Measurements from ENCODE around the gene AGBL4.

AGBL4 gene

GRCh38 chr1:48761986-48762385, 1261.8 kb downstream of the AGBL4 start:
- no peak for DNase-seq (ENCODE audit: low spot score)

- DNase-seq (ENCODE audit: low spot score): no peak
Measured at GRCh38 chr1:48761411-48761810, 1262.3 kb downstream of the AGBL4 start.

GRCh38 chr1:48760857-48761256, 1262.9 kb downstream of the AGBL4 start:
- no peak for DNase-seq (ENCODE audit: low spot score)

- DNase-seq (ENCODE audit: low spot score): no peak
Measured at GRCh38 chr1:48758976-48759375, 1264.8 kb downstream of the AGBL4 start.

GRCh38 chr1:48757363-48757762, 1266.4 kb downstream of the AGBL4 start:
- no peak for DNase-seq (ENCODE audit: low spot score)

- DNase-seq (ENCODE audit: low spot score): no peak
Measured at GRCh38 chr1:48756683-48757316, 1267.0 kb downstream of the AGBL4 start.

- no peak for DNase-seq (ENCODE audit: low spot score)
Measured at GRCh38 chr1:48753293-48753692, 1270.5 kb downstream of the AGBL4 start.

GRCh38 chr1:48750109-48750508, 1273.6 kb downstream of the AGBL4 start:
- DNase-seq (ENCODE audit: low spot score): no peak

- DNase-seq (ENCODE audit: low spot score): no peak
Measured at GRCh38 chr1:48749068-48749467, 1274.7 kb downstream of the AGBL4 start.

- no peak for DNase-seq (ENCODE audit: low spot score)
Measured at GRCh38 chr1:48746906-48747305, 1276.8 kb downstream of the AGBL4 start.

- no peak for DNase-seq (ENCODE audit: low spot score)
Measured at GRCh38 chr1:48744032-48744431, 1279.7 kb downstream of the AGBL4 start.

GRCh38 chr1:48743480-48743879, 1280.3 kb downstream of the AGBL4 start:
- DNase-seq (ENCODE audit: low spot score): no peak

GRCh38 chr1:48741380-48741779, 1282.4 kb downstream of the AGBL4 start:
- no peak for DNase-seq (ENCODE audit: low spot score)

- no peak for DNase-seq (ENCODE audit: low spot score)
Measured at GRCh38 chr1:48740621-48741020, 1283.1 kb downstream of the AGBL4 start.

- DNase-seq (ENCODE audit: low spot score): no peak
Measured at GRCh38 chr1:48739091-48739490, 1284.7 kb downstream of the AGBL4 start.

GRCh38 chr1:48738356-48738755, 1285.4 kb downstream of the AGBL4 start:
- no peak for DNase-seq (ENCODE audit: low spot score)

- DNase-seq (ENCODE audit: low spot score): no peak
Measured at GRCh38 chr1:48735796-48736195, 1288.0 kb downstream of the AGBL4 start.

- DNase-seq (ENCODE audit: low spot score): no peak
Measured at GRCh38 chr1:48730164-48730910, 1293.4 kb downstream of the AGBL4 start.

- DNase-seq (ENCODE audit: low spot score): no peak
Measured at GRCh38 chr1:48728584-48728983, 1295.2 kb downstream of the AGBL4 start.

- no peak for DNase-seq (ENCODE audit: low spot score)
Measured at GRCh38 chr1:48726557-48727215, 1297.1 kb downstream of the AGBL4 start.

GRCh38 chr1:48726139-48726538, 1297.6 kb downstream of the AGBL4 start:
- DNase-seq (ENCODE audit: low spot score): no peak

- no peak for DNase-seq (ENCODE audit: low spot score)
Measured at GRCh38 chr1:48725341-48726046, 1298.3 kb downstream of the AGBL4 start.

- no peak for DNase-seq (ENCODE audit: low spot score)
Measured at GRCh38 chr1:48720929-48721328, 1302.8 kb downstream of the AGBL4 start.
